ENCODE results near the gene CDNF.

The CDNF gene

DNA sequence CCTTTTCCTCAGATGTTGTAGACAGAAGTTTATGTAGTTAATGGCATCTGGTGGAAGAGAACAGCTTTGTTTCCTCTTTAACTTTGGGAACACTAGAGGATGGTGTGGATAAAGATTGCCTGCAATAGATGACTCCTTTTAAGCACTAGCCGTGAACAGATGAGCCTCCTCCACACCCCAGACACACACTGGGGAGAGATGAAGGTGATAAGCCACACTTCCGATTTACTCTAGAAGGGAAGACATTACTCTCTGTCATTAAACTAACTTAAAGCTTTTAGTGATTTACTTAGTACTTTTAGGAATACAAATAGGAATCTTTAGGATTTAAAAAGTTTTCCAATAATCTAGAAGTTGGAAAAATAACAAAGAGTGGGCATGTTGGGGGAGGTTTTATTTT lies 7.1 kb upstream of the CDNF start:
- Mint-ChIP-seq H3K9me3 (no peaks in the 10 kb centered on the region), H3K36me3 (ENCODE audit: low read depth) (peaks cover 50% of the 10 kb centered on the region), H3K4me3 (no peak overlapping the region), H3K27me3 (ENCODE audit: low read depth, poor library complexity) (no peaks in the 10 kb centered on the region), H3K27ac (peak overlapping the region; percentile 26), H3K4me1 (peaks cover 5% of the 10 kb centered on the region)
- no peak for DNase-seq
- TF ChIP-seq, protein P1, sequence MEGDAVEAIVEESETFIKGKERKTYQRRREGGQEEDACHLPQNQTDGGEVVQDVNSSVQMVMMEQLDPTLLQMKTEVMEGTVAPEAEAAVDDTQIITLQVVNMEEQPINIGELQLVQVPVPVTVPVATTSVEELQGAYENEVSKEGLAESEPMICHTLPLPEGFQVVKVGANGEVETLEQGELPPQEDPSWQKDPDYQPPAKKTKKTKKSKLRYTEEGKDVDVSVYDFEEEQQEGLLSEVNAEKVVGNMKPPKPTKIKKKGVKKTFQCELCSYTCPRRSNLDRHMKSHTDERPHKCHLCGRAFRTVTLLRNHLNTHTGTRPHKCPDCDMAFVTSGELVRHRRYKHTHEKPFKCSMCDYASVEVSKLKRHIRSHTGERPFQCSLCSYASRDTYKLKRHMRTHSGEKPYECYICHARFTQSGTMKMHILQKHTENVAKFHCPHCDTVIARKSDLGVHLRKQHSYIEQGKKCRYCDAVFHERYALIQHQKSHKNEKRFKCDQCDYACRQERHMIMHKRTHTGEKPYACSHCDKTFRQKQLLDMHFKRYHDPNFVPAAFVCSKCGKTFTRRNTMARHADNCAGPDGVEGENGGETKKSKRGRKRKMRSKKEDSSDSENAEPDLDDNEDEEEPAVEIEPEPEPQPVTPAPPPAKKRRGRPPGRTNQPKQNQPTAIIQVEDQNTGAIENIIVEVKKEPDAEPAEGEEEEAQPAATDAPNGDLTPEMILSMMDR (IDR thresholded peaks at IDR 0.05) = no peak

DNA sequence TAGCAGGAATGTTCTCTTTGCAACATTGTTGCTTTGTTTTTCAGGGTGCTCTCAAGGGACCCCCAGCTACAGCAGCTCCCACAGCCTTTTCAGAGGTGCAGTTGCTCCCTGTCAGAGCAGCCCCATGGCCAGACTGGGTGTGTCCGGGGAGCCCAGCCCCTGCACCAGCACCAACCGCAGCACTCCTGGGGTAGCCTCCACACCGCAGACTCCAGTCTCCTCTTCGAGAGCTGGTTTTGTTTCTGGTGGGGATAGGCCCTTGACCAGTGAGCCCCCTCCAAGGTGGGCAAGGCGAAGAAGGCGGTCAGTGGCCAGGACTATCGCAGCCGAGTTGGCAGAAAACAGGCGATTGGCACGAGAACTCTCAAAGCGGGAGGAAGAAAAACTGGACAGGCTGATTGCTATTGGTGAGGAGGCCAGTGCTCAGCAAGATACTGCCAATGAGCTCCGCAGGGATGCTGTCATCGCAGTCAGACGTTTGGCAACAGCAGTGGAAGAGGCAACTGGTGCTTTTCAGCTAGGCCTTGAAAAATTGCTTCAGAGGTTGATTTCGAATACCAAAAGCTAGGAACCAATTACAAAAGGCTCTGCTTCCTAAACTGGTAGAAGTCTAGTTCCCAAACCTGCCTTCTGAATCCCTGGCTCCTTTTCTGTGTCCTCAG lies 5.6 kb upstream of the CDNF start:
- Mint-ChIP-seq H3K27me3 (ENCODE audit: low read depth, poor library complexity) (no peaks in the 10 kb centered on the region), H3K9me3 (no peaks in the 10 kb centered on the region), H3K36me3 (ENCODE audit: low read depth) (peaks cover 55% of the 10 kb centered on the region), H3K27ac (peak overlapping the region; percentile 59), H3K4me1 (peaks cover 17% of the 10 kb centered on the region), H3K4me3 (no peak overlapping the region)
- TF ChIP-seq, protein P1 (IDR thresholded peaks at IDR 0.05) = no peak
- DNase-seq = no peak

DNA sequence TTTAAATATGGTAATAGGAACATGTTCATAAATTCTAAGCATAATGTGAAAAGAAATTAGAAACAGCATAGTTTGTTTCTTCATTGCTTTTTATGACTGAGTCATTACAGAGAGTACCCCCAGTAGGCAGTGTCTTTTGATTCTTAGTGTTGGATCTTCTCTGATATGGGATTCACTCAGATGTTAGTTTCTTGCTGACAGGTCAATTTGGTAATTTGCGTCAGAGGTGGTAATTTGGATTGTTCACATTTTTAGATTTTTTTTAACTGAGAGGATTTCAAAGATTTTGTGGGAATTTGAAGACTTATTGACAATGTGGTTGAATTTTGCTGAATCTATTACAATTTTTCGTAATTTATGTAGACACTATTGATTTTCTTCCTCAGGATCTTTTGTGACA lies 2.3 kb upstream of the CDNF start:
- TF ChIP-seq, protein P1 (IDR thresholded peaks at IDR 0.05) = no peak
- H3K27ac Mint-ChIP-seq = no peak overlapping the region

DNA sequence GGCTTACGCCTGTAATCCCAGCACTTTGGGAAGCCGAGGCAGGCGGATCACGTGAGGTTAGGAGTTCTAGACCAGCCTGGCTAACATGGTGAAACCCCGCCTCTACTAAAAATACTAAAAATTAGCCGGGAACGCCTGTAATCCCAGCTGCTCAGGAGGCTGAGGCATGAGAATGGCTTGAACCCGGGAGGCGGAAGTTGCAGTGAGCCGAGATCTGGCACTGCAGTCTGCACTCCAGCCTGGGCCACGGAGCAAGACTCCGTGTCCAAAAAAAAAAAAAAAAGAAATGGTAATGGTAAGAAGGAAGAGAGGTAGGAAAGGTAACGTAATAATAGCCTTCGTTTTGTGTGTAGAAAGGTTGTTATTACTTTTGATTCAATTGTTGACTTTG lies 1.5 kb upstream of the CDNF start:
- Mint-ChIP-seq H3K36me3 (ENCODE audit: low read depth) (peaks cover 48% of the 10 kb centered on the region), H3K4me1 (peaks cover 36% of the 10 kb centered on the region), H3K4me3 (peak overlapping the region; percentile 94), H3K9me3 (no peaks in the 10 kb centered on the region), H3K27me3 (ENCODE audit: low read depth, poor library complexity) (no peaks in the 10 kb centered on the region), H3K27ac (peak overlapping the region; percentile 95)
- TF ChIP-seq, protein P1 (IDR thresholded peaks at IDR 0.05) = no peak
- peak; percentile 9 for DNase-seq

More for the DNA sequence above, 2.3 kb upstream of the CDNF start:
- Mint-ChIP-seq H3K36me3 (ENCODE audit: low read depth) (peaks cover 53% of the 10 kb centered on the region), H3K4me1 (peaks cover 28% of the 10 kb centered on the region), H3K9me3 (no peaks in the 10 kb centered on the region), H3K4me3 (peak overlapping the region; percentile 94), H3K27me3 (ENCODE audit: low read depth, poor library complexity) (no peaks in the 10 kb centered on the region)
- no peak for DNase-seq

DNA sequence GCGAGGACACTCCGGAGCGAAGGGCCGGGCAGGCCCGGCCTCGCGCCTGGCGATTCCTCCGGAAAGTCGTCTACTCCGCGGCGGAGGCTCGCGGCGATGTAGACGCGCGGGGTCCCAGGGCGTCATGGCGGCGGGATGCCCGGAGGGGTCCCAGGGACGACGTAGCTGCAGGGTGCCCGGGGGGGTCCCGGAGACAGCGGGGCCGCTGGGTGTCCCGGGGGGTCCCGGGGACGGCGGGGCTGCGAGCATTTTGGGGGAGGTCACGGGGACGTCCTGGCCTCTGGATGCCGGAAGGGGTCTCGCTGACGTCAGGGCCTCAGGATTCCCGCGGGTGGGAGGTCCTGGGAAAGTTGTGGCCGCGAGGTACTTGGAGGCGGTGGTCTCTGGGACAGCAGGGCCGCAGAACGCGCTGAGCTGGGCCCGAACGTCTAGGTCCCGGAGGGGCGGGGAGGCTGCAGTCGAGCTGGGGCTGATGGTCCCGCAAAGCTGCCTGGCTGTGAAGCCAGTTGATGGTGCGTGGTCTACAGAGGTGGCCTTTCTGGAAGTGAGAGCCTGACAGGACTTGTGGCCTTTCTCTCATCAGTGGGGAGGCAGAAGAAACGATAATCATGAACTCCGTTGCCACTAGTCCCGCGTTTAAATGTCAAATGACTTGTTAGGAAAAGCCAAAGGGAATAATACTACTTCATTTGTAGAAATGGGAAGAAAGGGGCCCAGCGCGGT lies 906 bp upstream of the CDNF start:
- Mint-ChIP-seq H3K36me3 (ENCODE audit: low read depth) (peaks cover 46% of the 10 kb centered on the region), H3K4me1 (peaks cover 37% of the 10 kb centered on the region), H3K4me3 (peak overlapping the region; percentile 94), H3K27me3 (ENCODE audit: low read depth, poor library complexity) (no peaks in the 10 kb centered on the region), H3K27ac (peak overlapping the region; percentile 100), H3K9me3 (no peaks in the 10 kb centered on the region)
- TF ChIP-seq, protein P1 (IDR thresholded peaks at IDR 0.05) = no peak
- peak; percentile 78 for DNase-seq

Measured in nephron progenitor cell (in vitro differentiated cells).